Right renal pelvis (tissue), 4 donors: ENCODE data around the gene RRP1. TPM values are rescaled to one million over a fixed set of nuclear protein-coding genes. Genes with fewer than 3 reads are reported as not detected.

ENCODE experiments used
- DNase-seq, 4 donors: peaks; one replicate each; pipeline ENCODE4 v3.0.0-alpha.2; 2013; ENCODE audit warnings: low read depth in 4 of 4, low spot score in 3 of 4, missing footprints in 1 of 4
- polyA plus RNA-seq, 4 donors: library from polyadenylated mRNA; unstranded; fragments of 120-200 nt; gene quantifications; one replicate each; pipeline ENCODE4 v1.2.1, GENCODE V29; 2013; ENCODE audit not compliant: insufficient read length in 4 of 4

The RRP1 gene
- polyA plus RNA-seq, 4 donors: 26.2 to 38.2 (median 30.1) TPM

DNA sequence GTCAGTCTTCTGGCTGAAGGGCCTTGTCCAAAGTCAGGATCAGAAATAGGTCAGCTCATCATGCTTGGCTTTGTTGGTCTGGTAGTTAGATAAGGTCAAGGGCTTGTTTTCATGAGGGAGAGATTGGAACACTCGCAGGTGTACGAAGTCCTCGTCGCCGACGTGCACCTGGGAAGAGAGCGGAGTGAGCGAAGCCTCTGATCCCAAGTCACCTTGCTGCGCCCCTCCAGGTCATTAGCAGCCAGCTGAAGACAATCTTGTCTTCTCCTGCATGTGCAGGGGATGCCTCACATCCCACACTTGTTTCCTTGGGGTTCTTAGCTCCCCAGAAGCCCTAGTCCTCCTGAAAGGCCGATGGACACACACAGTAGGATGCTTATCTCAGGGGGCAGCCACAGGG lies 15.2 kb upstream of the RRP1 start:
- DNase-seq: no peak

DNA sequence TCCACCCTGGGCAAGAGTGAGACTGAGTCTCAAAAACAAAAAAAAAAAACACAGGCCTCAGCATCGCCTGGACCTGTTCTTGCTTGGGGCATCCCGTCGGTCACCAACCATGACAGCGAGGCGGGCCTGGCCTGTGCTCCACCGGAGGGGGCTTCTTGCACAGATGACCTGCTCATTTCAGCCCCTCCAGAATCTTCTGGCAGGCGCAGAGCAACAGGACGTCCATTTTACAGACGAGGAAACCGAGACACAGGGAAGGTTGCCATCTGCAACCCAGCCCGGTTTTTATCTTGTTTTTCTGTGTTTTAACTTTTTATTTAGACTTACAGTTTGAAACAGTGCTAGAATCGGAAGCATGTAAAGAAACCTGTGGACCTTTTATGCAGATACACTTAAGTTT lies 14.2 kb upstream of the RRP1 start:
- no peak for DNase-seq

DNA sequence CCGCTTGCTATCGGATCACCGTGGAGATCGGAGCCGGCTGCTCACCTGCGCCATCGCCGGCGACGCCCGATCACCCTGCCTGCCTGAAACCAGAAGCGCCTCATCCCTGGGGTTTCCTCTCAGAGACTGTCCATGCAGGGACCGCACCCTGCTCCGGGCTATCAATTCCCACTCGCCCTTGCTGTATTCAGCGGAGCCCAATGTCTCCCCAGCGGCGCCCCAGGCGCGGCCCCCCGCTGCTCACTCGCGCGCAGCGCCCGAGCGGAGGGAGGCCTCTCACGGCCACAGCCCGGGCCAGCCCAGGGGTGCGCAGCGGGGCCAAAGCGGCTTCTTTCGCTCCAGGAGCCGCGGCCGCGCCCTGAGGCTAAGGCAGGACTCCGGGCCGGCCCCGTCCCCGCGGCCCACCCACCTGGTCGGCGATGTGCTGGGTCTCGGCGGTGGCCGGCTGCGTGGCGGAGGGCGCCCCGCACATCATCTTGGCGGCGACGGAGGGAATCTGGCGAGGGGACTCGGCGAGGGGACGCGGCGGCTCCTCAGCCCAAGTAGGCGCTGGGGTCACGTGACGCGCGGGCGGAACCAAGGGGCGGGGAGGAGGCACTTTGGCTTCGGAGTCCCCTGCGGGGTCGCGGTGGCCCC lies 13.5 kb upstream of the RRP1 start, which contains the start of gene CSTB:
Gene CSTB, minus strand, starts transcription at position 514 of the 636 bp plus-strand sequence. Its CDS starts 39 bp downstream, at position 475.
- DNase-seq: peak in 3 of 4 donors; percentile 54 to 66 (median 59)

DNA sequence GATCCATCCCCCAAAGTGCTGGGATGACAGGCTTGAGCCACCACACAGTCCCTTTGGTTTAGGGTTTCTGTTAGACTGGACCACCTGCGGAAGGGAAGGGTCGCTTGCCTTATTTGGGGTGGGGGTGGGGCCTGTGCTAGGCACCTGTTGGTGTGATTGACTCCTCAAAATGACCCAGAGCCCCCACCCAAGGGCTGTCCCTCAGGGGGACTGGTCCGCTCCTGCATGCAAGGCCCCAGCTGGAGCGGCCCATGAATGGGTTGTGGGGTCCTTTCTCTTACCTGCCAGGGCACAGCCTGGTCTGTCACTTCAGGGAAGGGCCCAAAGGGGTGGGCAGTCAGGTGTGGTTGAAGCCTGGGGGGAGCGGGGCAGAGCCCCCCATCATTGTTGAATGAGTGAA lies 11.4 kb upstream of the RRP1 start:
- DNase-seq: no peak

DNA sequence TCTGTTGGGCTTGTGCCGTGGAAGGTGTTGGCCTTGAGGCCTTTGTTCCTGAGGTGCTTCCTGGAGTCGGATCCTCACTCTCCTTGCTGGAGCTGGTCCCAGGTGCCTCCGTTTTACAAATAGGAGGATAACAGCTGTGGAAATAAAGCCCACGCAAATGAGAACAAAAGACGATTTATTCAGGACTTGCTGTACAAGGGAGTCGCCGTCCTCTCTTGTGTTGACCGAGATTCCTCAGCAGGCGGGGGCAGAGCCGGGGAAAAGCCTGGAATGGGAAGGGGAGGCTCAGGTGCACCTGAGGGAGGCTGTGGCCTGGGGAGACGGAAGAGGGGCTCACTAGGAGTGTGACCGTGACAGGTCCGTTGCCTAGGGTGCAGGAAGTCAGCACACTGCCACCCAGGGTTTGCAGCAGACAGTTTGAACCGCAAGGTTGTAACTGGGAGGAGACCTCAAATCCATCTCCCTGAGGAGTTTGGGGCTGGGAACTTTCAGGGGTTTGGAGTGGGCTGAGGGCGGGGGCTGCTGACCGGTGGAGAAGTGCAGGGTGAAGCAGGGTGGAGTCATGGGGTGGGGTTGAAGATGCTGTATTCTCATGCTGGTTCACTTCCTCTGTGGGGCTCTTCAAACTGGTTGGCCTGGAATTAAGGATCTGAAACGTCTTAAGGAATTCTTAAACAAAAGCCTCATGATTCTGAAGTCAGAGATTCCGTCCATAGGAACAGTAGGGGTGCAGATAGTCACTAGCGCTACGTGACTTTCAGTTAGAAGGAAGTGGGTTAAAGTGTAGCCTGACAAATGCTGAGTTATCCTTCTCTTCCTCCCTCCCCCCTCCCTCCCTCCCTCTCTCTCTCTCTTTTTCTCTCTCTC lies 10.7 kb upstream of the RRP1 start:
- no peak for DNase-seq

DNA sequence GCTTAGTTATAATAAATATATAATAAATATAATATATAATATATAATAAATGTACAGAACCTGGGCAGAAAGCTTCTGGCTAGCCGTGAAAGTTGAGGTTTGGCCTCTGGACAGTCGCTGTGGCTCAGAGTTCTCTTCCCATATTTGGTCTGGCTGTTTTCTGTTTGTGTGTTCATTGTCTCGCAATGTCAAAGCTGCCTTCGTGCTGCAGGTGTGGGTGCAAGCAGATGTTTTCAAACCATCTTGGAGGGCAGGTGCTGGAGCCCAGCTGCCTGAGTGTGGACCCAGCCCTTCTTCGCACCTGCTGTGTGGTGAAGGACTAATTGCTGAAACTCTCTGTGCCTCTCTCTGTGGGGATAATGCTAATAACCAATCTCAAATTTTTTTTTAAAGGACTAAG lies 9.7 kb upstream of the RRP1 start:
- no peak for DNase-seq

DNA sequence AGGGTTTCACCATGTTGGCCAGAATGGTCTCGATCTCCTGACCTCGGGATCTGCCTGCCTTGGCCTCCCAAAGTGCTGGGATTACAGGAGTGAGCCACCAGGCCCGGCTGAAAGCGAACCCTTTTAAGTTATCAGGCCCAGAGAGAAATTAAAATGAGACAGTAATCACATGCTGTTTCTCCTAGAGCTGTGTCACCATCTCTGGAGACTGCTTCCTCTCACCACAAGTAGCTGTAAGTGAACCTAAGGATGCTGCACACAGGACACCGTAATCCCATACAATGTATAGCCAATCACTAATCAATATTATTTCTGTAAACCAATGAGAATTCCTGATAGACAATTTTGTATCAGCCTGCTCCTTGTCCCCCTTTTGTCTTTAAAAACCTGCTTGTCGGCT lies 7.5 kb upstream of the RRP1 start:
- DNase-seq: no peak

DNA sequence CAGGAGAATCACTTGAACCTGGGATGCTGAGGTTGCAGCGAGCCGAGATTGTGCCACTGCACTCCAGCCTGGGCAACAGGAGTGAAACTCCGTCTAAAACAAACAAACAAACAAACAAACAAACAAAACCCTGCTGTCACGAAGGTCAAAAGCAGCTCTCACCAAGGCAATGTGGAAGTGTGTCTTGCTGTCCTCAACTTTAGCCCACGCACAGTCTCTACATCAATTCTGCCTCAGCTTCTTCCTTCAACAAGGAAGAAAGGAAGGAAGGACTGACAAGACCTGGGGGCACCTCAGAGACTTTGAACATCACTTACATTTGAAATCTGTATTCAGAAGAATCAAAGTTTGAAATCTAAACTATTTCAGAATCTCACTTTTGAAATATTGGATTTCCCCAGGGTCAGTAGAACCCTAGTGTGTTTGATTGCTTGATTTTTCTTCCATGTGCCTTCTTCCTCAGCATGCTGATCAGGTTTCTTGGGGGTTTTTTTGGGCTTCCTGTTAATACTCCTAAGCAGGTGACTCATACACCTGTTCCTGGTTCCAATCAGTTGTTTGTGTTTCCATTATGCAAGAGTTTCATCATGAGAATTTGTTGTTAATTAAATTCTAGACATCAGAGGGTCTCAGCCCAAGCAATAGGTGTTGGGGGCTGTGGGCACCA lies 6.8 kb upstream of the RRP1 start:
- DNase-seq: no peak

DNA sequence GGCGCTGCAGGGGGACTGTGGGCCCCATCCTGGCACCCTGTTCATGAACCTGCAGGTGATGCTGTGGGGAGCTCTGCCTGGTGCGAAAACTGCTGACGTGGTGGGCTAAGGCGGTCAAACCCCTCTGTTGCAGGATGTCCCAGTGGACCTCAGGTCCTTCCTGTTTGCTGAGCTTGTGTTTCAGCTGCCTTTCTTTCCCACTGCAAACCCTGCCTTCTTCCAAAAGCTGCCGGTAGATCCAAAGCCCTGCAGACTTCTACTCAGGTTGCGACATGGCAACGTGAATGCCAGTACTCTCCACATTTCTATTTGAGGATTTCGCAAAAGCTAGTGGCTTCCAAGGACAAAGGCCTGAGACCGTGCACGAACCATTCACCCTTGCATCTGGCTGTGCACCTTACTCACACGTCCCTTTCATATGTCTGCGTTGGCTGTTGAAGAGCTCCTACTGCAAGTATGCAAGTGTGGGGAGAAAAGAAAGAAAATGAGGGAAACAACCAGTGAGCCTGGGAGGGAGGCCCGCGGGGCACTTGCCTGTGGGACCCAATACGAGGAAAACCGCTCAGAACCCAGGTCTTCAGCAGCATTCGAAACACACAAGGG lies 6.2 kb upstream of the RRP1 start:
- DNase-seq: no peak

DNA sequence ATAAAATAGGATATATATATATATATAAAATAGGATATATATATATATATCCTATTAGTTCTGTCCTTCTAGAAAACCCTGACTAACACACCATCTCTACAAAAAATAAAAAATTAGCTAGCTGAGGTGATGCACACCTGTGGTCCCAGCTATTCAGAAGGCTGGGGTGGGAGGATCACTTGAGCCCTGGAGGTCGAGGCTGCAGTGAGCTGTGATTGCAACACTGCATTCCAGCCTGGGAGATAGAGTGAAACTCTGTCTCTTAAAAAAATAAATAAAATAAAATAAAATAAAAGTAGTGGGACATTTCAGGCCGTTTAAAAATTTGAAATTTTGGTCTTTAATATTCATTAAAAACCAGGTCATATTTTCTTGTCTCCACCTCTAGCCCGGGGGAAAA lies 4.2 kb upstream of the RRP1 start:
- DNase-seq: no peak

DNA sequence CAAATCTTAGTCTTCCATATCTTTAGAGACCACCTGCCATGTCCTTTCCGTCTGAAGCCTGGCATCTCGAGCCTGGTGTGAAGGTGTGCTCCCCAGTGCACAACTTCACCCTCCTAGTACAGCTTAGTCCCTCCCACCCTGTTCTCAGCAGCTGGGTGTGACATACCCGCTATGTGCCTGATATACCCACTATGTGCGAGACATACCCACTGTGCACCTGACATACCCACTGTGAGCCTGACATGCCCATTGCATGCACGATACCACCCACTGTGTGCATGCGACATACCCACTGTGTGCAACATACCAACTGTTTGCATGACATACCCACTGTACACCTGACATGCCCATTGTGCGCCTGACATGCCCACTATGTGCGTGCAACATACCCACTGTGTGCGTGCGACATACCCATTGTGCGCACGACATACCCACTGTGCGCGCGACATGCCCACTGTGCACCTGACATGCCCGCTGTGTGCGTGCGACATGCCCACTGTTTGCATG lies 3.0 kb upstream of the RRP1 start:
- no peak for DNase-seq

DNA sequence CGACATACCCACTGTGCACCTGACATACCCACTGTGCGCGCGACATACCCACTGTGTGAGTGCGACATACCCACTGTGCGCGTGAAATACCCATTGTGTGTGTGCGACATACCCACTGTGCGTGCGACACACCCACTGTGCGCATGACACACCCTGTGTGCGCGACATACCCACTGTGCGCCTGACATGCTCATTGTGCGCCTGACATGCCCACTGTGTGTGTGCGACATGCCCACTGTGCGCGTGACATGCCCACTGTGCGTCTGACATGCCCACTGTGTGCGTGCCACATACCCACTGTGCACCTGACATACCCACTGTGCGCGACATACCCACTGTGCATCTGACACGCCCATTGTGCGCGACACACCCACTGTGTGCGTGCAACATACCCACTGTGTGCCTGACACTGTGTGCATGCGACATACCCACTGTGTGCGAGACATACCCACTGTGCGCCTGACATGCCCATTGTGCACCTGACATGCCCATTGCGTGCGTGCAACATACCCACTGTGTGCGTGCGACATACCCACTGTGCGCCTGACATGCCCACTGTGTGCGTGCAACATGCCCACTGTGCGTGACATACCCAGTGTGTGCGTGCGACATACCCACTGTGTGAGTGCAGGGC lies 2.5 kb upstream of the RRP1 start:
- DNase-seq: no peak

DNA sequence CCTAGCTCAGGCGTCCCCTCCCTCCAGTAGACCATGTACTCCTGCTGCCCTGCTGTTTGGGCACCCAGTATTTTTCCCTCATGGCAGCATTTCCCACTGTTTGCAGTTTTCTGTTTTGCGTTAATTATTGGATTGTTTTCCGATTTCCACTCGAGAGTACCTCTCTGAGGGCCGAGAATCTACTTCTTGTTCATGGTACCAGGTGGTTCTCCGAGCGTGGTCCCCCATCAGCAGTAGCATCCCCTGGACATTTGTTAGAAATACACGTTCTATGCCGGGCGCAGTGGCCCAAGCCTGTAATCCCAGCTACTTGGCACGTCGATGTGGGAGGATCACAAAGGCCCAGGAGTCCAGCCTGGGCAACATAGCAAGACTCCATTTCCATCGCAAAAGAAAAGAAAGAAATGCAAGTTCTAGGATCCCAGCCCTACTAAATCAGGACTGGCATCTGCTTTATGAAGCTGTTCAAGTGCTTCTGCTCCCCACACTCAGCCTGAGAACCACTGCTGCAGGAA lies 690 bp downstream of the RRP1 start:
- no peak for DNase-seq

DNA sequence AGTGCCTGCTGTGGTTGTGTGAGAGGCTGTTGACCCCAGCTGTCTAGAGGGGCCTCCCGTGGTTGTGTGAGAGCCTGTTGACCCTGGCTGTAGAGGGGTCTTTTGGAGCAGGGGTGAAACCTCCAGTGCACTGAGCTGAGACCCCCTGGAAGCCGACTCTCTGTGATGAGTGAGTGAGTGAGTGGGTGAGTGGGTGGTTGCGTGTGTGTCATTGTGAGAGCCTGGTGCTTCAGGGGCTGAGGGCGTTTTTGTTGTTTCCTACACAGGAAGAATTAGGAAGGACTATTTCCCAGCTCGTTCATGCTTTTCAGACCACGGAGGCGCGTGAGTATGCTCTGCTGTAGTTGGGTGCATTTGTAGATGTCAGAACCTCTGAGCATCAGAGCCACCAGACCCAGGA lies 3.0 kb downstream of the RRP1 start:
- no peak for DNase-seq

DNA sequence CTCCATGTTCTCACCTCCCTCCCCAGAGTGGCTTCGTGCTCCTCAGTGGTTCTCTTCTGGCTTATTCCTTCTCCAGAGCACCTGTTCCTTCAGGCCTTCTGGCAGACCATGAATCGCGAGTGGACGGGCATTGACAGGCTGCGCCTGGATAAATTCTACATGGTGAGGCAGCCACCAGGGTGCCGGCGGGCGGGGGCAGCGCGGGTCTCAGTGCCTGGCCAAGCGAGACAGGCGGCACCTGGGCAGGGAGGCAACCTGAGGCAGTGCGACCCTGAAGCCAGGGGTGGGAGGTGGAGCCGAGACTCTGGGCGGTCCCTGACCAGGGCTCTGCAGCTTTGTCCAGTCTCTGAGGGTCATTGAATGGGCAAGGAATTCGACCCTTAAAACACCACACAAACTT lies 3.9 kb downstream of the RRP1 start:
- DNase-seq: no peak

DNA sequence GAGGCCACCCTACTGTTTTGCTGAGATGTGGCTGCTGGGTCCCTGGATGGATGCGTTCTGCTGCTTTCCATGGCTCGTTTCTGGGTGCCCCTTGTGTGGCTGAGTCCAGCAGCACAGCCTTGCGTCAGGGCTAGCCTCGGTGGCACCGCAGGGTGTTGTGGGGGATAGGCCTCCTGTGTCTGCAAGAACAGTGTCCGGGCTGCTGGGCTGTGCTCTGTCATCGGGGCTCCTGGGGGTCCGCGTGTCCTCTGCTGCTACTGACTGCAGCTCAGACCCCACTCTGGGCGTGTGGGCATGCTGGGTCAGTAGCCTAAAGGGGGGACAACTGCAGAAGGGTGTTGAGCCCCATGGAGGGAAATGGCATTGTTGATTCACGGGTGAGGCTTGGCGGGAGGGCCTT lies 4.9 kb downstream of the RRP1 start:
- DNase-seq: no peak

DNA sequence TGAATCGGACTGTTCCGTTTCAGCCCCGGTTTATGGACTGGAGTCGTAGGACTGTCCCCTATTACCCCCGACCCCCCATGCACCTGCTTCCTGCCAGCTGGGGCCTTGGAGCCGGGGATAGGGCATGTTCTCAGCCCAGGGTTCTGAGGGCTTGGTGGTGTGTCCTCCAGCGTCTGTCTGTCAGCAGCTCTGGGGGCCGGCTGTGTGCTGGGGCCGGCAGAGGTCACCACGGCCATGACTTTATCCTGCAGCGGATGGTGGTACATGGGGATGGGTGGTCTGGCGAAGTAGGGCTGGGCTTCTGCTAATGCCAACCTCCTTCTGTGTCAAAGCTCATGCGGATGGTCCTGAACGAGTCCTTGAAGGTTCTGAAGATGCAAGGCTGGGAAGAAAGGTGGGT lies 5.5 kb downstream of the RRP1 start:
- DNase-seq: no peak

DNA sequence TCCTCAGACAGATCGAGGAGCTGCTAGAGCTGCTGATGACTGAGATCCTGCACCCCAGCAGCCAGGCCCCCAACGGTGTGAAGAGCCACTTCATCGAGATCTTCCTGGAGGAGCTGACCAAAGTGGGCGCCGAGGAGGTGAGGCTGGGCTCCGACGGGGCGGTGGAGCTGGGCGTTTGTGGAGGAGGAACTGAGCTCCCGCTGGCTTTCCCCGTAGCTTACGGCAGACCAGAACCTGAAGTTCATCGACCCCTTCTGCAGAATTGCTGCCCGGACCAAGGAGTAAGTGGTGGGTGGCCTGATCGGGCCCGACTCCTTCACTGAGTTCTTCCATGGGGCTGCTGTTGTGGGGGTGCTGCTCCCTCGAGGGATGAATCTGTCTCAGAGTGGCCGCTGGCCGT lies 8.0 kb downstream of the RRP1 start:
- no peak for DNase-seq

DNA sequence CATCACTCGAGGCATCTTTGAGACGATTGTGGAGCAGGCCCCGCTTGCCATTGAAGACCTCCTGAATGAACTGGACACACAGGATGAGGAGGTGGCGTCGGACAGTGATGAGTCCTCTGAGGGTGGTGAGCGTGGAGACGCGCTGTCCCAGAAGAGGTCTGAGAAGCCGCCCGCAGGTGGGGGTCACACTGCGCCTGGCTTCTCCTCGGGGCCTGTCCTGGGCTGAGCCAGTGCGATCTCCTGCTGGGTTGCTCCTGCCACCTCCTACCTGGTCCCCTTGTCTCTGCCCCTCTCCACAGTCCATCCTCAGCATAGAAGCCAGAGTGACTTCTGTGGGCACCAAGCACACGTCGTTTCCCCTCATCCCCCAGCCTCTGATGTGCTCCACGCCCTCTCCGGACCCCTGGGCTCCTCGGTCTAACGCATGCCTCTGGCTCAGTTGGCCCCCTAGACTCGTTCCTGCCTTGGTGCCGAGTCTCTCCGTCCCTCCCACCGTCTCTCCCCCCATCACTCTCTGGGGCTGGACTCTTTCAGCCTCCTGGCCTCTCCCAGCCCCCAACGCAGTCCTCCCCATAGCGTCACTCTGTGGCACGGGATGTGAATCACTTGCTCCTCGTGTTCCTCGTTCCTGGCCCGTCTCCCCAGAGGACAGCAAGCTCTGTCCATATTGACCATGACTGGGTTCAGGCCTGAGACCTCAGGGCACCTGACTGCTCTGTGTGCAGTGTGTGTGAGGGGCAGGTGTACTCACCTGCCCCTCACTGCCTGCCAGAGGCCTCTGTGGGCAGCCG lies 8.7 kb downstream of the RRP1 start:
- no peak for DNase-seq
